IPS DF 19.7 (cell line): ENCODE results near the gene SRBD1.
"Not testable (repeated sequence)": the region's sequence is repeated elsewhere in the genome, so short reads cannot be mapped to it uniquely, and the experiment has no call there.

Source experiments
- DNase-seq: peaks from one replicate; pipeline ENCODE4 v3.0.0-alpha.2; 2013; ENCODE audit warnings: low read depth, low spot score

The SRBD1 gene

GRCh38 chr2:45468279-45468678 is 142.8 kb downstream of the SRBD1 start:
- DNase-seq = no peak

- DNase-seq = no peak
Observed at GRCh38 chr2:45466053-45466452, 145.0 kb downstream of the SRBD1 start.

- no peak for DNase-seq
Observed at GRCh38 chr2:45460825-45461224, 150.2 kb downstream of the SRBD1 start.

GRCh38 chr2:45459860-45460259 is 151.2 kb downstream of the SRBD1 start:
- no peak for DNase-seq

- DNase-seq = no peak
Observed at GRCh38 chr2:45458909-45459563, 152.0 kb downstream of the SRBD1 start.

GRCh38 chr2:45457211-45457945 is 153.7 kb downstream of the SRBD1 start:
- no peak for DNase-seq

GRCh38 chr2:45452866-45453265 is 158.2 kb downstream of the SRBD1 start:
- no peak for DNase-seq

GRCh38 chr2:45450634-45451033 is 160.4 kb downstream of the SRBD1 start:
- no peak for DNase-seq

- DNase-seq = no peak
Observed at GRCh38 chr2:45448217-45448616, 162.8 kb downstream of the SRBD1 start.

- DNase-seq = no peak
Observed at GRCh38 chr2:45446016-45446415, 165.1 kb downstream of the SRBD1 start.

GRCh38 chr2:45445037-45445436 is 166.0 kb downstream of the SRBD1 start:
- DNase-seq = no peak

- DNase-seq = no peak
Observed at GRCh38 chr2:45443012-45443411, 168.1 kb downstream of the SRBD1 start.

GRCh38 chr2:45442026-45442425 is 169.0 kb downstream of the SRBD1 start:
- DNase-seq = no peak

GRCh38 chr2:45441571-45441970 is 169.5 kb downstream of the SRBD1 start:
- DNase-seq = no peak

- DNase-seq = no peak
Observed at GRCh38 chr2:45439788-45440773, 171.0 kb downstream of the SRBD1 start.

- DNase-seq = no peak
Observed at GRCh38 chr2:45438872-45439665, 172.0 kb downstream of the SRBD1 start.

GRCh38 chr2:45436456-45436855 is 174.6 kb downstream of the SRBD1 start:
- DNase-seq = no peak

- no peak for DNase-seq
Observed at GRCh38 chr2:45435316-45435715, 175.8 kb downstream of the SRBD1 start.

GRCh38 chr2:45433363-45433762 is 177.7 kb downstream of the SRBD1 start:
- DNase-seq = no peak

- no peak for DNase-seq
Observed at GRCh38 chr2:45432406-45432805, 178.7 kb downstream of the SRBD1 start.

GRCh38 chr2:45426025-45426424 is 185.0 kb downstream of the SRBD1 start:
- not testable (repeated sequence) for DNase-seq
